ENCODE results near the gene KRTAP12-3.
"Not testable (repeated sequence)": the region's sequence is repeated elsewhere in the genome, so short reads cannot be mapped to it uniquely, and the experiment has no call there.

The KRTAP12-3 gene

DNA sequence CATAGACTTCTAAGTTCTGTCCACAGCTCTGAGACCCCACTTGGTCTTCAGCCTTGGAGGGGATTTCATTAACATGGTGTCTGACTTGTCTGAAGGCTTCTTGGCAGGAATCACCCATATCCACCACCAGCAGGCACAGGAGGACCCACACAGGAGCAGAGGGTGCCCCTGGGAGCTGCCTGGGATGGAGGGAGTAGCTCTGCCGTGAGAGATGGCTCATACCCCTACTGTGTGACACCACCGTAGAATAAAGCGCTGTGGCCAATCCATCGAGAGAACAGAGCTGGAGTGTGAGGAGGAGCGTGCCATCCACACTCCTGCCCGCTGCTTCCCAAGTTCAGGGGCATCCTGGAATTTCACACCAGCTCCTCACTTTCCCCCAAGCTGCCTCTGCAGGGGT lies 27.3 kb downstream of the KRTAP12-3 start:
- not testable (repeated sequence) for DNase-seq (ENCODE audit: low spot score)

DNA sequence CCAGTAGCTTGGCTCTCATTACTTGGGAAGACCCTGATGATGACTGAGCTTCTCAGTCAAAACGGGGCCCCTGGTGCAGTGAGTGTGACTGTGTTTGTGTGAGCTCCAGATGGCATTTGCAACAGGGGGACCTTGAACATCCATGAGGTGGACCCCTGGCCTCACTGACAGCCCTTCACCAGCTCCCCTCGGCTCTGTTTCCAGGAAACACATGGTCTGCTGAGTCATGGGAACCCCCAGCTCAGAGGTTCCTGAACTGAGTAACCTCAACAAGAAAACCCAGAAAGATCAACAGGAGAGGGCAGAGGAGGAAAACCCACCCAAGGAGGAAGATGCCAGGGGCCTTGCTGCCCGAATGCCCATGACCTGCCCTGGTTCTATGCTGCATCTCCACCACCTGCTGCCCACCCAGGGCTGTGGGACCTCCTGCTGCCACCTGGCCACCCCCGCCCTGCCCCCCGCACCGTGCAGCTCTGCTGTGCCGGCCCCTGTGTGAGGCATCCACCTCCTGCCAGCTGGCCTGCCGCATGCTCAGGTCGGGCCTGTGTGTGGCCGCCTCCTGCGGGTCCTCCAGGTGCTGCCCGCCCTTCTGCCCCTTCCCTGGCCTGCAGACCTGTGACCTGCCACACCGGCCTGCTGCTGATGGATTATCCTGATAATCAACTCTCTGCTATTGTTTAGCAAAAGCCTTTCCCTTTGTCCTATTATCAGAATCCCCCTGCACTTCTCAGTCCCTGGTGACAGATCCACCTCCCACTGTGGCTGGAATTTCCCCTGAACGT lies 28.5 kb downstream of the KRTAP12-3 start:
- DNase-seq (ENCODE audit: low spot score): no peak

DNA sequence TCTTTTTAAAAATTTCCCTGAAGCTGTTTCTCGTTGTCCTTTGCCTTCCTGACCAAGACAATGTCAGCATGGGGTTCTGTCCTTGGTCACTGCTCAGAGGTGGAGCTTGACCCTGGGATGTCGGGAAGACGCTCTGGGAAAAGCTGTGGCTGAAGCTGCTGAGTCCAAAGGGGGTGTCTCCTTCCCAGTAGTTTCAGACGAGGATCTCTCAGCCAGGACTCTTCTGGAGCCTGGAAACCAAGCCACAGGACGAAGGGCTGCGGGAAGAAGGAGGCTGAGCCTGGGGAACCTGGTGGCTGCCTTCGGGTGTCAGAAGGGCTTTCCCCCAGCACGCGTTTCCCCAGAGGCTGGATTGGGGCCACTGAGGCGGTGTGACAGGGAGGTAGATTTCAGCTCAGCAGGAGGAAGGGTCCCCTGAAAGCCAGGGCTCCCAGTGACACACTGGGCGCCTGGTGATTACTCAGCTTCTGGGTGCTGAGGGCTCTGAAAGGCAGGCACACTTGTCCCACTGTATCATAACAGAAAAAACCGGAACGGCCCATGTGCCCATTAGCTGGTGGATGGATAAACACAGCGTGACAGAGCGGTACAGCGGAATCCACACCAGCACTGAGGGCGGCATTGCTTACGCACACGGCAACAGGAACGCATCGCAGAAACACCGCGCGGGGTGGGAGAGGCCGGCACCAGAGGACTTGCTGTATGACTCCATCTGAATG lies 29.3 kb downstream of the KRTAP12-3 start:
- DNase-seq (ENCODE audit: low spot score): no peak

DNA sequence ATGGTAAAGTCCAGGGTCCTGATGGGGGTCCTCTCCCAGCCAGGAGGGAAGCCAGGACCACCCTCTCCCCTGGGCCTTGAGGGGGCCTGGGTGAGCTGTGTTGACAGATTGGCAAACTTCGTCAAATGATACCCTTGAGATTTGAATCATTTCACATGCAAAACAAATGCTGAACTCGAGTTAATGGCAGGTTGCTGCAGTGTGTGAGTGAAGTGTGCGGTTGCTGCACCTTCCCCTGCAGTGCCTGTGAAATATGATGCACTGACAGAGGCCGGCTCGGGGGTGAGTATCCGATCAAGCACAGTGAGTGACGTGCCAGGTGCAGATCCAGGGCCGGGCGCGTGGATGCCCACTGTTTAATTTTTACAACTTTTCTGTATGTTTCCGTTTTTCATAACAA lies 29.9 kb downstream of the KRTAP12-3 start:
- DNase-seq (ENCODE audit: low spot score): no peak

DNA sequence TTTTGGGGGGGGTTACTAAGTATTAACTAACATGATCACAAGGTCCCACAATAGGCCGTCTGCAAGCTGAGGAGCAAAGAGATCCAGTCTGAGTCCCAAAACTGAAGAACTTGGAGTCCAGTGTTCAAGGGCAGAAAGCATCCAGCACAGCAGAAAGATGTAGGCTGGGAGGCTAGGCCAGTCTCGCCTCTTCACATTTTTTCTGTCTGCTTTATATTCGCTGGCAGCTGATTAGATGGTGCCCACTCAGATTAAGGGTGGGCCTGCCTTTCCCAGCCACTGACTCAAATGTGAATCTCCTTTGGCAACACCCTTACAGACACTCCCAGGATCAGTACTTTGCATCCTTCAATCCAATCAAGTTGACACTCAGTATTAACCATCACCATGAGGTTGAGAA lies 32.0 kb downstream of the KRTAP12-3 start:
- DNase-seq (ENCODE audit: low spot score): not testable (repeated sequence)

DNA sequence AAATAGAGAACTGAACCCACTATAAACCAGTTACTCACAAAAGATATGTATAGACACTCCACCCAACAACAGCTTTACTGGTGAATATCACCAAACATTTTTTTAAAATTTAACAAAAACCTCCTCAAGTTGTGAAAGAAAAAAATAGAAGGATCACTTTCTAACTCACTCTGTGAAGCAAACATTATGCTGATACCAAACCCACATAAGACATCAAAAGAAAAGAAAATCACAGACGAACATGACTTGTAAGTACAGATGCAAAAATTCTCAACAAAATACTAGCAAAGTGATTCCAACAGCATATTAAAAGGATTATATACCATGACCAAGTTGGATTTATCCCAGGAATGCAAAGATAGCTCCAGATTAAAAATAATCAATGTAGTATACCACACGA lies 34.0 kb downstream of the KRTAP12-3 start:
- no peak for DNase-seq (ENCODE audit: low spot score)

DNA sequence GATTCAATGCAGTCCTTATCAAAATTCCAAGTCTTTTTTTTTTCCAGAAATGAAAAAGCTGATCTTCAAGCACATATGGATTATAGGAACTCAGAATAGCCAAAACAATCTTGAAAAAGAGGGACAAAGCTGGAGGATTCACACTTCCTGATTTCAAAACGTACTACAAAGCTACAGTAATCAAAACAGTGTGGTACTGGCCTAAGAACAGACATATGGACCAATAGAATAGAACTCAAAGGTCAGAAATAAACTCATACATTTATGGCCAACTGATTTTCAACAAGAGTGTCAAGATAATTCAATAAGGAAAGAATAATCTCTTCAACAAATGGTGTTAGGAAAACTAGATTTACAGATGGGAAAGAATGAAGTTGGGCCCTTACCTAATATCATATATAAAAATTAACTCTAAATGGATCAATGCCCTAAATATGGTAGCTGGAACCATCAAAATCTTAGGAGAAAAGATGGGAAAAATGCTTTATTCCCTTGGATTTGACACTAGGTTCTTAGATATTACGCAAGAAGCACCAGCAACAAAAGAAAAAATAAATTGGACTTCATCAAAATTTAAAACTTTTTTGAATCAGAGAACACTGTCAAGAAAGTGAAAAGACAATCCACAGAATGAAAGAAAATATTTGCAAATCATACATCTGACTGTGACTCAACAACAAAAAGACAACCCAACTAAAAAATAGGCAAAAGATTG lies 35.2 kb downstream of the KRTAP12-3 start:
- DNase-seq (ENCODE audit: low spot score): no peak

DNA sequence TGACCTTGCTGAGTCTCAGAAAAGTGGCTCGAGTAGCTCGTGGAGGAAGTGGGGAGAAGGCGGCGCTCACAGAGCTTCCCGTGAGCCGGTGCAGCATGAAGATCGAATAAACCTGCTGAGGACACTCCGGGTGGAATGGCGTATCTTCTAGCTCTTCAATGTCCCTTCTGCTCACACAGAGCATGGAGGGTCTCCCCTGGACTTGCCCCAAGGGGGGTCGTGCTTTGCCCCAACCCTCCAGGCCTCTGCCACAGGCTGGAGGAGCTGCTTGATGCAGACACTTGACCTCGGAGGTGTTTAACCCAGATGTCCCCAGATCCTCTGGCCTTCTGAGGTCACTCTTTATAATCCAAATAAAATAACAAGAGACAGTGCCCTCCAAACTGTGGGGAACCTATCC lies 37.0 kb downstream of the KRTAP12-3 start:
- DNase-seq (ENCODE audit: low spot score): no peak

DNA sequence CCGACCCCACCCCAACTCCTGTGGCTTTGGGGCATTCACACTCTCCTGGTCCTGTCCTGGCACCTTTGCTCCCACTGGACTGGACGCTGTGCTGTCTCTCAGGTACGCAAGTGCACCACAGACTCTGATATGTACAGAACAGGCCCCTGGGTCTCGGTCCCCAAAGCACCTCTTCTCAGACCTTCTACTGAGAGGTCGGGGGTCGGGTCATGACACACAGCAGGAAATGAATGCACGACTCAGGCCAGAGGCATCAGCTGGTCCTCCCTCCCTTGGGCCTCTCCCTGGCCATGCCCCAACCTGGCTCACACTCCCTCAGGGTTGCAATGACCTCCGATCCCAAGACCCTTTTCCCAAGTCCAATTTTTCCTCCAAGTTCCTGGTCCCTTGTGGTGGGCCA lies 37.5 kb downstream of the KRTAP12-3 start:
- no peak for DNase-seq (ENCODE audit: low spot score)

DNA sequence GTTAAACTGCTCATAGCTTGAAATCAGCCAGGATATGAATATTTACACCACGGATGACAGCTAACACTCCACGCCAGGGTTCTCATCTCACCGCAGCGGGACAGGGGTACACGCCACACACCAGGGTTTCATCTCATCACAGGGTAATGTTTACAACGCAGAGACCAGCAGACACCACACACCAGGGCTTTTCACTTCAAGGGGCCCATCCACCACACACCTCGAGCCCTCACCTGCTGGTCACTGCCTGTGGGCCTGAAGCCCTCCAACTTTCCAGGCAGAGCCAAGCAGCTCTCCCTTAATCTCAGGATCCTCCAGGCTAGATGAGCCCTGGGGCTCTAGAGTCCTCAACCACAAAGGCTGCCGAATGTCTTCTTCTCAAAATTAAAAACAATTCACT lies 37.9 kb downstream of the KRTAP12-3 start:
- no peak for DNase-seq (ENCODE audit: low spot score)

DNA sequence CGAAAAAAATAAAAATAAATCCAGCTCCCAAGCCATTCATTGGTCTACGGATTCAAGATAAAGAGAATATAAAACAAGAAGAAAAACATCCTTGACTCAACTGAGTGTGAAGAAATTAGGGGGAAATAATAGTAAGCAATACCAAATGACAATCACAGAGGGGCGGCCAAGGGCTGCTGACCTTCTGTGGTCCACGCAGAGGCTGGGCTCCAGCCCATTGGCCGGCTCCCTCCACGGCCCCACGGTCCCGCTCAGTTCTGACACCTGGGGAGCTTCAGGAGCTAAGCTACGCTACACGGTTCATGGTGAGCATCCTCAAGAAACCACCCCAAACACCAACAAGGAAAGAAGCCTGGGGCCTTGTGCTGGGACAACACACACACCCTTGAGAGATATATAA lies 38.8 kb downstream of the KRTAP12-3 start:
- no peak for DNase-seq (ENCODE audit: low spot score)

DNA sequence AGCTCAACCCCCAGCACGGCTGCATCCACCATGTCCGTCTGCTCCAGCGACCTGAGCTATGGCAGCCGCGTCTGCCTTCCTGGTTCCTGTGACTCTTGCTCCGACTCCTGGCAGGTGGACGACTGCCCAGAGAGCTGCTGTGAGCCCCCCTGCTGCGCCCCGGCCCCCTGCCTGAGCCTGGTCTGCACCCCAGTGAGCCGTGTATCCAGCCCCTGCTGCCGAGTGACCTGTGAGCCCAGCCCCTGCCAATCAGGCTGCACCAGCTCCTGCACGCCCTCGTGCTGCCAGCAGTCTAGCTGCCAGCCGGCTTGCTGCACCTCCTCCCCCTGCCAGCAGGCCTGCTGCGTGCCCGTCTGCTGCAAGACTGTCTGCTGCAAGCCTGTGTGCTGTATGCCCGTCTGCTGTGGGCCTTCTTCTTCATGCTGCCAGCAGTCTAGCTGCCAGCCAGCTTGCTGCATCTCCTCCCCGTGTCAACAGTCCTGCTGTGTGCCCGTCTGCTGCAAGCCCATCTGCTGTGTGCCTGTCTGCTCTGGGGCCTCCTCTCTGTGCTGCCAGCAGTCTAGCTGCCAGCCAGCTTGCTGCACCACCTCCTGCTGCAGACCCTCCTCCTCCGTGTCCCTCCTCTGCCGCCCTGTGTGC lies 39.6 kb downstream of the KRTAP12-3 start, which contains the start of gene KRTAP10-12:
Gene KRTAP10-12 (plus strand): TSS at position 1 of the 639 bp plus-strand sequence. CDS start 30 bp downstream, at position 31.
- DNase-seq (ENCODE audit: low spot score): not testable (repeated sequence)

DNA sequence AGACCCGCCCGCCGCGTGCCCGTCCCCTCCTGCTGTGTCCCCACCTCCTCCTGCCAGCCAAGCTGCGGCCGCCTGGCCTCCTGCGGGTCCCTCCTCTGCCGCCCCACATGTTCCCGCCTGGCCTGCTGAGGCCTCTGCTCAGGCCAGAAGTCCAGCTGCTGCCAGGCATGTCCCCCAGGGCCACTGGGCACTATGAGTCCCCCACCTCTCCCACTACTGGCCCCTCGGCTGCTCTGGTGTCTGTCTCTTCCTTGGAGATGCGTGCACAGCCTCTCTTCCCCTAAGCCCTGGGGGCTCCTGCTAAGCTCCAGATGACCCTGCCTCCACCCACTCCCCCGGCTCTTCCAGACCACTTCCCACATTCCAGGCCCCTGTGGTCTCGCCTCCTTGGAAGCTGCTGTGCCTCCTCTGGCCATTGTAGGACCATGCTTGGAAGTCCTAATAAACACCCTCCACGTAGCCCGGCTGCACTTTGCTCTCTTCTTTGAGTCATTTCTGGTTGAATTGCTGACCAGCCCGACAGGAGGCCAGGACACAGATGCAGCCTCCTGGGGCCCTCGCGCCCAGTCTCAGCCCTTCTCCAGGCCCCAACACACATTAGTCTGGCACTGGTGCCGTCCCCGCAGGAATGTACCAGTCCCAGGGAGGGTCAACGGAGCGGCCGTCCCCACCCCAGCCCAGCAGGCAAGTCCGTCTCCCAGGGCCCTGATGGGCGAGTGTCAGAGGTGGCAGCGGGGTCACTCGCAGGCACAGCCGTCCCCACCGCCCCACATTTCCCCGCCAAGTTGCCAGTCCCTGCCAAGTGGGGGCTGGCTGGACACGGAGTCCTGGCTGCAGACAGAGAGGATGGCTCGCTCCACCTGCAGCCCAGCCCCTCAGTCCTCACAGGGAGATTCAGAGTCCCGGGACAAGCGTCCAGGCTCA lies 40.3 kb downstream of the KRTAP12-3 start:
- DNase-seq (ENCODE audit: low spot score): peak; percentile 63

DNA sequence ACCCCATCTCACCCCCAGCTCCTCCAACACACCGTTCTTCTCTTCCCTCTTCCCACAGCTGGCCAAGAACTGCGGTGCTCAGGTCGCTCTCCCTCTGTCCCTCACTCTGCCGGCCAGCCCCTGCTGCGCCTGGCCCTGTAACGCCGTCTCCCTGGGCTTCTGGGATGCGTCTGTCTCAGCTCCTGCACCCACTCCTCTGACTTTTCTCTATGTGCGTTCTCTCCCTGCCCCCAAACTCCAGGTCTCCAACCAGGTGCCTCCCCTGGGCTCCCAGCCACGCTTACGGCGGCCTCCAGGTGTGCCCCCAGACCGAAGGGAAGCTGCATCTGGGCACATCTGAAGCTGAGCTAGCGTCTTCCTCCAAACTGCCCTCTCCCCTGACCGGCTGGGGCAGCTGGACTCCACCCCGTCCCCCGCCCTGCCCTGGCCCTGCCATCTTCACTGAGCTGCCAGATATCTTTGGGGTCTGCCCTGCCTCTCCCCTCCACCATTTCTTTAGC lies 41.8 kb downstream of the KRTAP12-3 start:
- DNase-seq (ENCODE audit: low spot score): no peak

DNA sequence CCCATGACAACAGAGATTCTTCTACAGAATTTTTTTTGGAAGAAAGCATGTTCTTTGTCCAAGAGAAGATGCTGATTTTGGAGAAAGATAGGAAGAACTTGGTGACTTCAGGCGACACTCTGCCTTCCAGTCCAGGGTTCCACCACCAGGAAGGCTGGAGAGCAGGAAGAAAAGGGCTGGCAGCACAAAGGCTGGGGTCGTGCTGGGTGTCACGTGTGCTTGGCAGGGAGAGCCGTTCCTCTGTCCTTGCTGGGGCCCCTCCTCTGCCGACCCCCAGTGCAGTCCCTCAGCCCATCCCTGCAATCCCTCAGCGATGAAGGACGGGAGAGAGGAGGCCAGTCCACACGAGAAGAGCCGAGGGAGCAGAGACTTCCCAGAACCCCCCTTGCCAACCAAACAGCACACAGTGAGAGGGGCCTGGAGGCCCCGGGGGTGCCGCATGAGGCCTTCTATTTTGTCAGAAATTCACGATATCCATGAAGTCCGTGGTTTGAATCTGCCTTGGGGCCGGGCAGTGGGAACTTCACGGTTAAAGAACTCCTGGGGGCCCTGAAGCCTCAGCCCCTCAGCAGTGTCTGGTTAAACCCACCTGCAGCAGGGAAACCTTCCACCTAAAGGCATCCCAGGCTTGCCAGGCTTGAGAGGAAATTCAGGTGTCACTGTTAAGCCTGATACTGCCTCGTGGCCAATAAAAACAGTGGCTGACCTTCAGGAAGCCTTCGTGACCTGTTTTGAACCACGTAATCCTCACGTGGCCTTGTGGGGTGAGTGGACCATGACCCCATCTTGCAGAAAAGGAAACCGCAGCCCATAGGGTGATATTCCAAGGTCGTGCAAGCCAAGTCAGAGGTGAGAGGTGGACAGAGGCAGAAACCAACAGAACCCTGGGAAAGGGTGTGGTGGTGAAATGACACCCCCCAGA lies 42.6 kb downstream of the KRTAP12-3 start:
- no peak for DNase-seq (ENCODE audit: low spot score)

DNA sequence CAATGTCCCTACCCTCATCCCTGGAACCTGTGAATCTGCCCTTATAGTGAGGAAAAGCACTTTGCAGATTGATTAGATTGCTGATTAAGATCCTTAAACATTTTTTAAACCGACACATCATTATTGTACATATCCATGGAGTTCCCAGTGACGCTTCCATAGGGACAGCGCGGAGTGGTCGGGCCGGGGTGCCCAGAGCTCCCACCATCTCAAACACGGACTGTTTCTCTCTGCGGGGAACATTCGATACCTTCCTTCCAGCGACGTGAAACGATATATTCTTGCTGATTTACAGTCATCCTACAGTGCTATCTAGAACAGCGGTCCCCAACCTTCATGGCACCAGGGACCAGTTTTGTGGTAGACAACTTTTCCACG lies 43.3 kb downstream of the KRTAP12-3 start:
- DNase-seq (ENCODE audit: low spot score): no peak

DNA sequence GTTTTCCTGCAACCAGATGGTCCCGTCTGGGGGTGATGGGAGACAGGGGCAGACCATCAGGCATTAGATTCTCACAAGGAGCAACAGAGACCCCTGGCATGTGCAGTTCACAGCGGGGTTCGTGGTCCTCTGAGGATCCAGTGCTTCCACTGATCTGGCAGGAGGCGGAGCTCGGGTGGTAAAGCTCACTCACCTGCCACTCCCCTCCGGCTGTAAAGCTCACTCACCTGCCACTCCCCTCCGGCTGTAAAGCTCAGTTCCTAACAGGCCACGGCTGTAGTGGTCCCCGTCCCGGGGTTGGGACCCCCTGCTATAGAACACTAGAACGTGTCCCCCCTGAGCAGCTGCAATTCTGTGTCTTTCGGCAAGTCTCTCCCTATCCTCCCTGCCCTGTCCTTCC lies 43.8 kb downstream of the KRTAP12-3 start:
- DNase-seq (ENCODE audit: low spot score): no peak

DNA sequence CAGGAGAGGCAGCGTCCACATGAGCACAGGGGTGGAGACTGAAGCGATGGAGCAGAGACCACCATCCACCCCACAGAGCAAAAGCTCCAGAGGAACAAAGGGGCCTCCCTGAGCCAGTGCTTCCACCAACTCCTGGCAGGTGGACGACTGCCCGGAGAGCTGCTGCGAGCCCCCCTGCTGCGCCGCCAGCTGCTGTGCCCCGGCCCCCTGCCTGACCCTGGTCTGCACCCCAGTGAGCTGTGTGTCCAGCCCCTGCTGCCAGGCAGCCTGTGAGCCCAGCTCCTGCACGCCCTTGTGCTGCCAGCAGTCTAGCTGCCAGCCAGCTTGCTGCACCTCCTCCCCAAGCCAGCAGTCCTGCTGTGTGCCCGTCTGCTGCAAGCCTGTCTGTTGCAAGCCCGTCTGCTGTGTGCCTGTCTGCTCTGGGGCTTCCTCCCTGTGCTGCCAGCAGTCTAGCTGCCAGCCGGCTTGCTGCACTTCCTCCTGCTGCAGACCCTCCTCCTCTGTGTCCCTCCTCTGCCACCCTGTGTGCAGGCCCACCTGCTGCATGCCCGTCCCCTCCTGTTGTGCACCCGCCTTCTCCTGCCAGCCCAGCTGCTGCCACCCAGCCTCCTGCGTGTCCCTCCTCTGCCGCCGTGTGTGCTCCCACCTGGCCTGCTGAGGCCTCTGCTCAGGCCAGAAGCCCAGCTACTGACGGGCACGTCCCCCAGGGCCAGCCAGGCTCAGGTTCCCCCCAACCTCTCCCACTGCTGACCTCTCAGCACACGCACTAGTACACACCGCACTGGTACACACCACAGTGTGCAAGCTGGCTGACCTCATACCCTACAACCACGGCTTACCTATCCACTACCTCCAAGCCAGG lies 44.6 kb downstream of the KRTAP12-3 start:
- no peak for DNase-seq (ENCODE audit: low spot score)

Data from HuH-7 (cell line).